ENCODE data around the gene EIF2S2. TPM values are rescaled to one million over a fixed set of nuclear protein-coding genes. Genes with fewer than 3 reads are reported as not detected.

The EIF2S2 gene
- polyA plus RNA-seq, 2 of the 4 experiments (the other 2 are of a cell fraction) = 149 to 227 TPM

- ChIA-PET POLR2A (no interaction called here), CTCF (no interaction called here)
- Histone ChIP-seq H3K9me3 (no peaks in the 10 kb centered on the region), H3K4me1 (peaks cover 4% of the 10 kb centered on the region; the same call in 1 of the 3 replicates), H3K4me2 (no peak overlapping the region), H3K4me3 (no peak overlapping the region), H3K27ac (no peak overlapping the region)
- WGBS (ENCODE audit: missing lambda C conversion rate) = 92% methylated on average over 3 of the region's 3 CpGs
- ATAC-seq = no peak
- TF ChIP-seq FOXS1 (CRISPR knock-in tag; IDR thresholded peaks at IDR 0.05) (no peak), JUN (IDR thresholded peaks at IDR 0.05) (no peak), E2F6 (IDR thresholded peaks at IDR 0.05; ENCODE audit: borderline replicate concordance, low read depth) (no peak), EHMT2 (IDR thresholded peaks at IDR 0.05; ENCODE audit: low read depth) (no peak), MYC (IDR thresholded peaks at IDR 0.05; ENCODE audit: borderline replicate concordance, low read length) (no peak), EHF (CRISPR knock-in tag; IDR thresholded peaks at IDR 0.05) (no peak), RARB (CRISPR knock-in tag; IDR thresholded peaks at IDR 0.05) (no peak)
- no peak for DNase-seq (ENCODE audit: low read depth in 1 of 2, low spot score in 1 of 2)
- FAIRE-seq = no peak
Observed at GRCh38 chr20:34098570-34098969, 13.5 kb downstream of the EIF2S2 start.

- H3K9me3 ChIP-seq = no peaks in the 10 kb centered on the region
- POLR2A ChIA-PET = interaction anchor here (1.0 to 1.3 kb wide), 2 partner anchors 9 to 15 kb away, joined by 3 to 8 read pairs; partner anchors contain the start of gene EIF2S2
- no peak overlapping the region for H3K4me3 ChIP-seq
- TF ChIP-seq USF2 (IDR thresholded peaks at IDR 0.05) (no peak), TFCP2L1 (CRISPR knock-in tag; IDR thresholded peaks at IDR 0.05) (no peak), JUN (IDR thresholded peaks at IDR 0.05) (peak in 1 of 2 experiments; percentile 17; a peak in 1 of 5 replicates)
- peaks cover 4% of the 10 kb centered on the region; the same call in 1 of the 3 replicates for H3K4me1 ChIP-seq
- CTCF ChIA-PET = interaction anchor here (1.7 kb wide), 1 partner anchor 28 kb away, joined by 3 read pairs; no protein-coding TSS in a partner anchor
- H3K4me2 ChIP-seq = no peak overlapping the region
- no peak overlapping the region for H3K27ac ChIP-seq
- FAIRE-seq (no peak), ATAC-seq (peak; percentile 24 to 46; a peak in 3 of 6 replicates), DNase-seq (ENCODE audit: low read depth in 1 of 2, low spot score in 1 of 2) (no peak)
- WGBS (ENCODE audit: missing lambda C conversion rate) = 84% methylated on average over 9 of the region's 9 CpGs
Observed at GRCh38 chr20:34096699-34097444, 15.2 kb downstream of the EIF2S2 start.

GRCh38 chr20:34095825-34096224, 16.2 kb downstream of the EIF2S2 start:
- FAIRE-seq (no peak), ATAC-seq (no peak), DNase-seq (ENCODE audit: low read depth in 1 of 2, low spot score in 1 of 2) (no peak)
- TF ChIP-seq ELK1 (IDR thresholded peaks at IDR 0.05; ENCODE audit: low read depth, low read length) (no peak), HES2 (IDR thresholded peaks at IDR 0.05) (no peak), CHD4 (IDR thresholded peaks at IDR 0.05; ENCODE audit: borderline replicate concordance) (no peak), ZNF302 (CRISPR knock-in tag; IDR thresholded peaks at IDR 0.05) (no peak), EP300 (IDR thresholded peaks at IDR 0.05) (no peak), EHMT2 (IDR thresholded peaks at IDR 0.05; ENCODE audit: low read depth) (no peak), BCL3 (IDR thresholded peaks at IDR 0.05) (no peak), CBX8 (IDR thresholded peaks at IDR 0.05) (no peak), TFCP2L1 (CRISPR knock-in tag; IDR thresholded peaks at IDR 0.05) (no peak), SMC3 (IDR thresholded peaks at IDR 0.05) (no peak)
- no peak overlapping the region for H3K4me2 ChIP-seq
- ChIA-PET POLR2A (interaction anchor here (3.7 kb wide), 1 partner anchor 16 kb away, joined by 14 read pairs; the partner anchor contains the start of gene EIF2S2), CTCF (interaction anchor here (1.2 to 1.7 kb wide), 2 partner anchors 26 to 27 kb away, joined by 3 read pairs; no protein-coding TSS in a partner anchor)
- H3K4me1 ChIP-seq = peaks cover 3% of the 10 kb centered on the region; the same call in 1 of the 3 replicates
- no peaks in the 10 kb centered on the region for H3K9me3 ChIP-seq
- H3K4me3 ChIP-seq = no peak overlapping the region
- no peak overlapping the region for H3K27ac ChIP-seq

Measured in A549 (cell line).